Breast epithelium (tissue), 3 donors: Measurements from ENCODE around the gene TEX22.

Source experiments
- POLR2AphosphoS5 ChIP-seq, 3 donors: sonication (generic); formaldehyde crosslinking; IDR thresholded peaks; one replicate each; pipeline ENCODE4 v1.6.1; 2017; ENCODE audit warnings: antibody characterized with exemption in 3 of 3
- TF ChIP-seq, protein P1 (sequence below), 3 donors: fragments of 450-650 bp; IDR thresholded peaks; one replicate each; pipeline ENCODE4 v1.5.1; 2016 to 2017; ENCODE audit warnings: antibody characterized with exemption in 3 of 3, mild to moderate bottlenecking in 3 of 3, moderate library complexity in 3 of 3

DNA sequence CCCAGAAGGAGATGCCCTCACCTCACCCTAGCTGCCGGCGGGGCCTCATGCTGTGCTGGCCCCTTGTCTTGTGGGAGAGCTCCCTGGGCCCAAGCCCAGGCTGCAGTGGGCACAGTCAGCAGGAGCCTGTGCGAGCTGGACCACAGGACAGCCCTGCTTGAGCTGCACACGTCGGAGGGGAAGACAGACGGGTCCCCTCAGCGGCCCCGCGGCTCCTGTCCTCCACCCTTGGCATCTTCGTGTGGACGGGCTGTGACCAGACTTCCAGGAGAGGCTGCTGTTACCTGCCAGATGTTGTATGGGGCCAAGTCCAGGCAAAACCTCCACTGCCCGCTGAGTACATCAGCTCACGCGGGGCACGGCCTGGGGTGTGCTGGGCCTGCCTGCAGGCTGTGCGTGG is 9.4 kb upstream of the TEX22 start:
- TF ChIP-seq, protein P1, sequence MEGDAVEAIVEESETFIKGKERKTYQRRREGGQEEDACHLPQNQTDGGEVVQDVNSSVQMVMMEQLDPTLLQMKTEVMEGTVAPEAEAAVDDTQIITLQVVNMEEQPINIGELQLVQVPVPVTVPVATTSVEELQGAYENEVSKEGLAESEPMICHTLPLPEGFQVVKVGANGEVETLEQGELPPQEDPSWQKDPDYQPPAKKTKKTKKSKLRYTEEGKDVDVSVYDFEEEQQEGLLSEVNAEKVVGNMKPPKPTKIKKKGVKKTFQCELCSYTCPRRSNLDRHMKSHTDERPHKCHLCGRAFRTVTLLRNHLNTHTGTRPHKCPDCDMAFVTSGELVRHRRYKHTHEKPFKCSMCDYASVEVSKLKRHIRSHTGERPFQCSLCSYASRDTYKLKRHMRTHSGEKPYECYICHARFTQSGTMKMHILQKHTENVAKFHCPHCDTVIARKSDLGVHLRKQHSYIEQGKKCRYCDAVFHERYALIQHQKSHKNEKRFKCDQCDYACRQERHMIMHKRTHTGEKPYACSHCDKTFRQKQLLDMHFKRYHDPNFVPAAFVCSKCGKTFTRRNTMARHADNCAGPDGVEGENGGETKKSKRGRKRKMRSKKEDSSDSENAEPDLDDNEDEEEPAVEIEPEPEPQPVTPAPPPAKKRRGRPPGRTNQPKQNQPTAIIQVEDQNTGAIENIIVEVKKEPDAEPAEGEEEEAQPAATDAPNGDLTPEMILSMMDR (IDR thresholded peaks at IDR 0.05): no peak
- TF ChIP-seq POLR2AphosphoS5 (IDR thresholded peaks at IDR 0.05): no peak
